ENCODE results near the gene FLT4.

FLT4 gene

GRCh38 chr5:180563994-180564393 lies 85.4 kb downstream of the FLT4 start:
- H3K4me3 ChIP-seq (ENCODE audit: low read depth, low read length): no peak overlapping the region
- no peak for TF ChIP-seq CTCF (IDR thresholded peaks at IDR 0.05; ENCODE audit: borderline replicate concordance, insufficient read depth, low read depth, low read length)

GRCh38 chr5:180558232-180558631 lies 91.2 kb downstream of the FLT4 start:
- H3K4me3 ChIP-seq (ENCODE audit: low read depth, low read length): no peak overlapping the region
- TF ChIP-seq CTCF (IDR thresholded peaks at IDR 0.05; ENCODE audit: borderline replicate concordance, insufficient read depth, low read depth, low read length): no peak

- no peak for TF ChIP-seq CTCF (IDR thresholded peaks at IDR 0.05; ENCODE audit: borderline replicate concordance, insufficient read depth, low read depth, low read length)
- H3K4me3 ChIP-seq (ENCODE audit: low read depth, low read length): no peak overlapping the region
Observed at GRCh38 chr5:180557217-180557809, 92.1 kb downstream of the FLT4 start.

GRCh38 chr5:180555168-180555921 lies 94.1 kb downstream of the FLT4 start:
- H3K4me3 ChIP-seq (ENCODE audit: low read depth, low read length): no peak overlapping the region
- no peak for TF ChIP-seq CTCF (IDR thresholded peaks at IDR 0.05; ENCODE audit: borderline replicate concordance, insufficient read depth, low read depth, low read length)

GRCh38 chr5:180553530-180553929 lies 95.9 kb downstream of the FLT4 start:
- H3K4me3 ChIP-seq (ENCODE audit: low read depth, low read length): no peak overlapping the region
- TF ChIP-seq CTCF (IDR thresholded peaks at IDR 0.05; ENCODE audit: borderline replicate concordance, insufficient read depth, low read depth, low read length): no peak
